ENCODE results near the gene DBF4. TPM values are rescaled to one million over a fixed set of nuclear protein-coding genes. Genes with fewer than 3 reads are reported as not detected.

DBF4 gene, protein sequence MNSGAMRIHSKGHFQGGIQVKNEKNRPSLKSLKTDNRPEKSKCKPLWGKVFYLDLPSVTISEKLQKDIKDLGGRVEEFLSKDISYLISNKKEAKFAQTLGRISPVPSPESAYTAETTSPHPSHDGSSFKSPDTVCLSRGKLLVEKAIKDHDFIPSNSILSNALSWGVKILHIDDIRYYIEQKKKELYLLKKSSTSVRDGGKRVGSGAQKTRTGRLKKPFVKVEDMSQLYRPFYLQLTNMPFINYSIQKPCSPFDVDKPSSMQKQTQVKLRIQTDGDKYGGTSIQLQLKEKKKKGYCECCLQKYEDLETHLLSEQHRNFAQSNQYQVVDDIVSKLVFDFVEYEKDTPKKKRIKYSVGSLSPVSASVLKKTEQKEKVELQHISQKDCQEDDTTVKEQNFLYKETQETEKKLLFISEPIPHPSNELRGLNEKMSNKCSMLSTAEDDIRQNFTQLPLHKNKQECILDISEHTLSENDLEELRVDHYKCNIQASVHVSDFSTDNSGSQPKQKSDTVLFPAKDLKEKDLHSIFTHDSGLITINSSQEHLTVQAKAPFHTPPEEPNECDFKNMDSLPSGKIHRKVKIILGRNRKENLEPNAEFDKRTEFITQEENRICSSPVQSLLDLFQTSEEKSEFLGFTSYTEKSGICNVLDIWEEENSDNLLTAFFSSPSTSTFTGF
- total RNA-seq, result 10 to 100 TPM; 50.3 to 51.6 TPM

DNA sequence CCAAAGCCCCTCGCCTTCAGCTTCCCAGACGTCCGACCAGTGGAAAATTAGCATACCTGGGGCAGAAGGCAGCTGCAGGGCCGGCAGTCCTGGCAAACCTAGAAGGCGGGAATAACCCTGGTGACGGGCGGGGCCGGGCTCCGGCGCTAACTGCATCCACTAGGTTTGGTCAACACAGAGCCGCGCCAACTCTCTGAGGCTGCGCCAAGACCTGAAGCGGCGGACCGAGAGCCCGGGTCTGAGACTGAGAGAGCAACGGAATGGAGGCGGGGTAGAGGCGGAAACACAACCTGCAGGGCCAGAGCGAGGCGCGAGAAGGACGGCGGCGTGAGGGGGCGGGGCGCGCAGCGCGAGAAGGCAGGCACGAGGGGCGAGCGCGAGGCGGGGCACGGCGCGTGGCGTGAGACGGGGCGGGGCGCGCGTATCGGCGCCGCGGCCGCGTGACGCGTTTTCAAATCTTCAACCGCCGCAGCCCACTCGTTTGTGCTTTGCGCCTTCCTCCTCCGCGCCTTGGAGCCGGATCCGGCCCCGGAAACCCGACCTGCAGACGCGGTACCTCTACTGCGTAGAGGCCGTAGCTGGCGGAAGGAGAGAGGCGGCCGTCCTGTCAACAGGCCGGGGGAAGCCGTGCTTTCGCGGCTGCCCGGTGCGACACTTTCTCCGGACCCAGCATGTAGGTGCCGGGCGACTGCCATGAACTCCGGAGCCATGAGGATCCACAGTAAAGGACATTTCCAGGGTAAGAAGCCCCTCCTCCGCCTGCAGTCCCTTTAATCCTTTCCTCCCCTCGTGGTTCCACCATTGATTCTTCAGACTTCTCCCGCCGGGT is at the start of gene DBF4, which contains the start of gene SLC25A40:
TSS of gene DBF4 (plus strand) at position 454 of the 829 bp plus-strand sequence. CDS start at position 694, 240 bp downstream.
TSS of gene SLC25A40 (minus strand) at position 321 of the 829 bp plus-strand sequence. CDS start 17,633 bp downstream, outside the sequence.

DNA sequence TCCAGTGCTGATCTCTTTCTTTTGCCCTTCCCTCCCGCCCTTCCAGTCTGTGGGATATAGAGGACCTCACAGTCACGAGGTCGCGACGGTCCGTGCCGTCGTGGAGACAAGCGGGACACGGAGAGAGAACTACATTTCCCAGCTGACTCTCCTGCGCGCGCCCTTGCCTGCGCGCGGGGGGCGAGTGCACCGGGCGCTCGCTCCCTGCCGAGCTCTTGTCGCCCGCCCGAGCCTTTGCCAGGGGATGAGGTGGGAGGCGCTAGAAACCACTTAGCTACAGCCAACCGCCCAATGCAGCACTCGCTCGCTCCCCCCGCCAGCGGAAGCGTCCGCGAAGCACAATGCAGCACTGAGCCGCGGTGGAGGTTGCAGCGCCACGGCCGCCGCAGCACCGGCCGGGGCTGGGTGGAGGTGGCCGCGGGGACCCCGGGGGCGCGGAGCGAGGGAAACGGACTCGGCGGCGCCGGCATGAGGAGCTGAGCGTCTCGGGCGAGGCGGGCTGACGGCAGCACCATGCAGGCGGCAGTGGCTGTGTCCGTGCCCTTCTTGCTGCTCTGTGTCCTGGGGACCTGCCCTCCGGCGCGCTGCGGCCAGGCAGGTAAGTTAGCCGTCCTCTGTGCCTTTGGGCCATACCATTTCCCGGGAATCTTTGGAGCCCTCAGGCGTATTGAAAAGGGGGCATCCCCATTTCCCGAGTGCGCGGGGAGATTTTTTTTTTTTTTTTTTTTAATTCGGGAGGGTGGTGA is 57.8 kb downstream of the DBF4 start, which contains the start of gene ADAM22:
TSS of gene ADAM22 (plus strand) at position 299 of the 746 bp plus-strand sequence. CDS start at position 514, 215 bp downstream.

Other genes starting within 250 kb of the DBF4 start
- gene RUNDC3B, start 248.1 kb upstream of the DBF4 start, total RNA-seq, result under 1 TPM in 1 of 2 experiments, not detected in 1; 0.25 TPM
- 10 to 100 TPM; 42.6 to 50.4 TPM for gene SLC25A40, start 133 bp upstream of the DBF4 start, total RNA-seq
- 1 to 10 TPM; 1.6 to 2.2 TPM for gene ADAM22, start 57.8 kb downstream of the DBF4 start, total RNA-seq